Osteocyte (in vitro differentiated cells): Measurements from ENCODE around the gene EEF1E1. TPM values are rescaled to one million over a fixed set of nuclear protein-coding genes. Genes with fewer than 3 reads are reported as not detected.
A peak's percentile ranks its signal among the peaks of the same experiment; 100 is the strongest.

ENCODE experiments used
- DNase-seq: peaks from one replicate; pipeline ENCODE4 v3.0.0; 2021; ENCODE audit warnings: mixed read lengths; ENCODE audit not compliant: unreplicated experiment; ENCODE audit errors: extremely low spot score
- H3K27ac Mint-ChIP-seq: one replicate; pipeline ENCODE4 v1.8.0; 2021; ENCODE audit warnings: mild to moderate bottlenecking, mixed read lengths; ENCODE audit not compliant: unreplicated experiment
- H3K27me3 Mint-ChIP-seq: one replicate; pipeline ENCODE4 v1.8.0; 2021; ENCODE audit warnings: mixed read lengths; ENCODE audit not compliant: unreplicated experiment
- H3K36me3 Mint-ChIP-seq: one replicate; pipeline ENCODE4 v1.8.0; 2021; ENCODE audit warnings: mixed read lengths; ENCODE audit not compliant: unreplicated experiment
- H3K4me1 Mint-ChIP-seq: one replicate; pipeline ENCODE4 v1.8.0; 2021; ENCODE audit warnings: mixed read lengths; ENCODE audit not compliant: unreplicated experiment
- H3K4me3 Mint-ChIP-seq: one replicate; pipeline ENCODE4 v1.8.0; 2021; ENCODE audit warnings: mild to moderate bottlenecking, moderate library complexity, mixed read lengths; ENCODE audit not compliant: unreplicated experiment
- H3K9me3 Mint-ChIP-seq: one replicate; pipeline ENCODE4 v1.8.0; 2021; ENCODE audit warnings: mixed read lengths; ENCODE audit not compliant: unreplicated experiment
- total RNA-seq: library from RNA; stranded (reverse); gene quantifications from 2 replicates; pipeline ENCODE4 v1.2.1, GENCODE V29; 2021
- TF ChIP-seq, protein P1 (sequence below): fragments of 200-600 bp; sonication (generic); IDR thresholded peaks from 2 replicates; pipeline ENCODE4 v1.5.0; 2021; ENCODE audit warnings: antibody characterized with exemption, mild to moderate bottlenecking, moderate library complexity

EEF1E1 gene
- total RNA-seq, 1 donor from 2014 or later: 24.5 TPM

- Mint-ChIP-seq H3K27me3 (no peaks in the 10 kb centered on the region), H3K4me1 (peaks cover 16% of the 10 kb centered on the region), H3K27ac (no peak overlapping the region), H3K9me3 (no peaks in the 10 kb centered on the region), H3K4me3 (no peak overlapping the region), H3K36me3 (no peaks in the 10 kb centered on the region)
- TF ChIP-seq, protein P1, sequence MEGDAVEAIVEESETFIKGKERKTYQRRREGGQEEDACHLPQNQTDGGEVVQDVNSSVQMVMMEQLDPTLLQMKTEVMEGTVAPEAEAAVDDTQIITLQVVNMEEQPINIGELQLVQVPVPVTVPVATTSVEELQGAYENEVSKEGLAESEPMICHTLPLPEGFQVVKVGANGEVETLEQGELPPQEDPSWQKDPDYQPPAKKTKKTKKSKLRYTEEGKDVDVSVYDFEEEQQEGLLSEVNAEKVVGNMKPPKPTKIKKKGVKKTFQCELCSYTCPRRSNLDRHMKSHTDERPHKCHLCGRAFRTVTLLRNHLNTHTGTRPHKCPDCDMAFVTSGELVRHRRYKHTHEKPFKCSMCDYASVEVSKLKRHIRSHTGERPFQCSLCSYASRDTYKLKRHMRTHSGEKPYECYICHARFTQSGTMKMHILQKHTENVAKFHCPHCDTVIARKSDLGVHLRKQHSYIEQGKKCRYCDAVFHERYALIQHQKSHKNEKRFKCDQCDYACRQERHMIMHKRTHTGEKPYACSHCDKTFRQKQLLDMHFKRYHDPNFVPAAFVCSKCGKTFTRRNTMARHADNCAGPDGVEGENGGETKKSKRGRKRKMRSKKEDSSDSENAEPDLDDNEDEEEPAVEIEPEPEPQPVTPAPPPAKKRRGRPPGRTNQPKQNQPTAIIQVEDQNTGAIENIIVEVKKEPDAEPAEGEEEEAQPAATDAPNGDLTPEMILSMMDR: no peak
- no peak for DNase-seq
Measured at GRCh38 chr6:8114956-8115355, 12.6 kb upstream of the EEF1E1 start.

GRCh38 chr6:8113131-8113654 lies 10.8 kb upstream of the EEF1E1 start:
- no peak overlapping the region for H3K27ac Mint-ChIP-seq
- no peaks in the 10 kb centered on the region for H3K9me3 Mint-ChIP-seq
- TF ChIP-seq, protein P1: no peak
- no peaks in the 10 kb centered on the region for H3K36me3 Mint-ChIP-seq
- H3K4me3 Mint-ChIP-seq: no peak overlapping the region
- H3K4me1 Mint-ChIP-seq: peaks cover 26% of the 10 kb centered on the region
- no peak for DNase-seq
- H3K27me3 Mint-ChIP-seq: no peaks in the 10 kb centered on the region

DNA sequence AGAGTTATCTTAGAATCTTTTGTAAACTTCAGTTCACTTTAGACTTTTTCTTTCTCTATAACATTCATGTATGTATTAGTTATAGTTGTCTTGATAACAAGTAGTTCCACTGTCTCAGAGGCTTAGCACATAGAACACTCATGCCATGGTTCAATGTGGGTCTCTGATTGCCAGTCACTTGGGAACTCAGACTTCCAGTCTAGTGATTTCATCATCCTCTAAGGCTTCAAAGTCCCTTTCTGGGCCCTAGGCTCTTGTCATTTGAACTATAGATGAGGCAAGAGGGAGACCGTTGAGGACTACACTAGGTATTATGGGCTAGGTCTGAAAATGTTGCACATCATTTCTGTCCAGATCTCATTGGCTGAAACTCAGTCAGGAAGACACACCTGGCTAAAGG lies 8.4 kb upstream of the EEF1E1 start:
- Mint-ChIP-seq H3K36me3 (no peaks in the 10 kb centered on the region), H3K4me1 (peaks cover 29% of the 10 kb centered on the region), H3K27me3 (no peaks in the 10 kb centered on the region), H3K27ac (no peak overlapping the region), H3K9me3 (no peaks in the 10 kb centered on the region), H3K4me3 (no peak overlapping the region)
- TF ChIP-seq, protein P1: no peak
- no peak for DNase-seq

DNA sequence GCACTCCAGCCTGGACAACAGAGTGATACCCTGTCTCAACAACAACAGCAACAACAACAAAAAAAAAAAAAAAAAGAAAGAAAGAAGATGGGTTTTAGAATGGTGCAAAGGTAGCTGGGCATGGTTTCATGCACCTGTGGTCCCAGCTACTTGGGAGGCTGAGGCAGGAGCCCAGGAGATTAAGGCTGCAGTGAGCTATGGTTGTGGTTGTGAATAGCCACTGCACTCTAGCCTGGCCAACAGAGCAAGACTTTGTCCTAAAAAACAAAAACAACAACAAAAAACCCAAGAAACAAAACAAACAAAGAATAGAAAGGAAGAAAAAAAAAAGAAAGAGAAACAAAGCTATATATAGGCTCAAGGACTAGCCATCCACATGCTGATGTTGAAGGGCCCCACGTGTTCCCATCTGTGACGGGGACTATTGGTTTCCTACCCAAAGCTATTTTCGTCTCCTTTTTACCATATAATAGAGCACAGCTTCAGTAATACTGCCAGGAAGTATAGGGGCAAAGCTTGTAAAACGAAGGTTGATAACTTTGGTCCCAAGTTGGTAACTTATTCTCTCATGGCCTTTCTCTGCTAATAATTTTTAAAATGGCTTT lies 7.9 kb upstream of the EEF1E1 start:
- TF ChIP-seq, protein P1: no peak
- Mint-ChIP-seq H3K4me3 (no peak overlapping the region), H3K27ac (no peak overlapping the region), H3K36me3 (no peaks in the 10 kb centered on the region), H3K27me3 (no peaks in the 10 kb centered on the region), H3K9me3 (no peaks in the 10 kb centered on the region), H3K4me1 (peaks cover 29% of the 10 kb centered on the region)
- DNase-seq: no peak

DNA sequence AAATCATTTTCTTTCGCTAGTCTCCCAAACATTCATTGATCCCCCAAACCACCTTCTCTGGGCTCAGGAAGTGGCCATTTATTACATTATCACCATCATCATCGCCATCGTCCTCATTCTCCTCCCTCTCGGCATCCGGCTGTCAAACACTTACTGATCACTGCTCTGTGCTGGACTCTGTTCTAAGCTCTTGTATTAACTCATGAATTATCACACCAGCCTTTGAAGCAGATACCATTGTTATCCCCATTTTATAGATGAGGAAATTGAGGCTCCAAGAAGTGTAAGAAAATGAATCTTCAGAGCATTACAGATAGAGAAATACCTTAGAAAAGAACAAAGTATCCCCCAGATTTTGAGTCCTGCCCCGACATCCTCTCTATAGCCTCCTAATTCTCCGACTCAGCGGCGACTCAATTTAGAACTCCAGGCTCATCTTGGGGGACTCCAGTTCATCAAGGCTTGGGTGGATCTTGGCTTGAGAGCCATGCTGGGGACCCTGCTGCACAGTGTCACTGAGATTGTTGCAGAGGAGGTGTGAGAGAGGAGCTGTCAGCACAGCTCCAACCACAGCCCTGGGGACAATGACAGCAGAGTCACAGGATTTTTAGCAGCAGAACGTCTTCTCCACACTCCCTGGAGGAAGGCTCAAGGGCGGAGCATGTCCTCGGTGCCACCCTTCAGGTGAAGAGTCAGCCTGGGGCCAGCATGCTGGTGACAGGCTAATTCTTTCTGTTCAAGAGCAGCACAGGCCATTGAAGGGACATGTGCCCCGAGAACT lies 6.6 kb upstream of the EEF1E1 start:
- TF ChIP-seq, protein P1: no peak
- no peaks in the 10 kb centered on the region for H3K27me3 Mint-ChIP-seq
- H3K9me3 Mint-ChIP-seq: no peaks in the 10 kb centered on the region
- no peak for DNase-seq
- H3K36me3 Mint-ChIP-seq: no peaks in the 10 kb centered on the region
- H3K27ac Mint-ChIP-seq: peak overlapping the region; percentile 86
- no peak overlapping the region for H3K4me3 Mint-ChIP-seq
- peaks cover 26% of the 10 kb centered on the region for H3K4me1 Mint-ChIP-seq
